Measurements from ENCODE around the gene DLGAP1. TPM values are rescaled to one million over a fixed set of nuclear protein-coding genes. Genes with fewer than 3 reads are reported as not detected.

DLGAP1 gene
- total RNA-seq, 1 experiment from 2014 or later: 0.39 TPM

GRCh38 chr18:3720159-3720558 lies 734.9 kb downstream of the DLGAP1 start:
- CTCF ChIA-PET: interaction anchor here (1.0 to 1.7 kb wide), 2 partner anchors 9 to 150 kb away, joined by 4 read pairs; no protein-coding TSS in a partner anchor
- TF ChIP-seq EGR1 (IDR thresholded peaks at IDR 0.05; ENCODE audit: low read depth) (no peak), ZNF274 (IDR thresholded peaks at IDR 0.05; ENCODE audit: low read depth, low read length) (no peak), SP1 (IDR thresholded peaks at IDR 0.05; ENCODE audit: low read depth) (no peak), EZH2phosphoT487 (IDR thresholded peaks at IDR 0.05; ENCODE audit: borderline replicate concordance) (no peak), CEBPB (IDR thresholded peaks at IDR 0.05; ENCODE audit: low read depth) (no peak), JUND (IDR thresholded peaks at IDR 0.05) (no peak), SIN3A (IDR thresholded peaks at IDR 0.05; ENCODE audit: low read depth) (no peak), REST (IDR thresholded peaks at IDR 0.05; ENCODE audit: low read depth) (no peak), POLR2AphosphoS5 (IDR thresholded peaks at IDR 0.05; ENCODE audit: low read depth, low read length) (no peak), ELF1 (IDR thresholded peaks at IDR 0.05; ENCODE audit: borderline replicate concordance, low read depth) (no peak), ZBTB33 (IDR thresholded peaks at IDR 0.05; ENCODE audit: extremely low read depth, insufficient replicate concordance, low read length) (no peak), MAX (IDR thresholded peaks at IDR 0.05) (no peak), ZFX (IDR thresholded peaks at IDR 0.05) (no peak), TCF7L2 (IDR thresholded peaks at IDR 0.05; ENCODE audit: borderline replicate concordance, extremely low read depth, insufficient read depth, insufficient read length) (no peak)

More at GRCh38 chr18:3720159-3720558, 734.9 kb downstream of the DLGAP1 start:
- peaks cover 3 to 4% of the 10 kb centered on the region in 2 experiments; a peak in 2 of 4 replicates for H3K4me1 ChIP-seq (ENCODE audit: control insufficient read depth in 1 of 2, insufficient read depth in 2 of 2, low read length in 2 of 2)
- H3K27me3 ChIP-seq (ENCODE audit: insufficient read depth, low read length): no peaks in the 10 kb centered on the region
- no peaks in the 10 kb centered on the region for H4K20me1 ChIP-seq (ENCODE audit: insufficient read depth)
- H3K4me2 ChIP-seq (ENCODE audit: low read length): no peak overlapping the region
- BruUV-seq (replicated peaks): no TSS peak
- ChIA-PET RAD21 (ENCODE audit: low non-redundant PET in 1 of 2, low total read pairs in 2 of 2, uncharacterized antibody in 2 of 2, unreplicated experiment in 2 of 2) (no interaction called here), POLR2A (no interaction called here)
- no peak for DNase-seq (ENCODE audit: low read depth, low spot score)
- no peak overlapping the region for H3K27ac ChIP-seq (ENCODE audit: low read depth, low read length)
- ATAC-seq: no peak
- intact Hi-C loops (cut with micrococcal nuclease): no loop called here
- no peak overlapping the region for H3K9ac ChIP-seq (ENCODE audit: low read length)
- H3K79me2 ChIP-seq (ENCODE audit: insufficient read depth, low read length): no peaks in the 10 kb centered on the region
- H3K9me3 ChIP-seq (ENCODE audit: control insufficient read depth in 1 of 2, insufficient read depth in 1 of 2, low read depth in 1 of 2, low read length in 2 of 2): no peaks in the 10 kb centered on the region
- no peaks in the 10 kb centered on the region for H3K9me2 ChIP-seq (ENCODE audit: insufficient read depth)
- no peak overlapping the region for H2AFZ ChIP-seq (ENCODE audit: low read depth, low read length, poor library complexity, severe bottlenecking)
- no peak overlapping the region for H3K4me3 ChIP-seq (replicated peaks in 1 of 2; ENCODE audit: low read depth in 1 of 2, low read length in 2 of 2)
- no peaks in the 10 kb centered on the region for H3K36me3 ChIP-seq (ENCODE audit: control insufficient read depth in 1 of 2, insufficient read depth in 2 of 2, low read length in 2 of 2)

Measured in HCT116 (cell line).